Tibial nerve (tissue), 4 donors: ENCODE data around the gene AOPEP.

ENCODE experiments used
- EP300 ChIP-seq, 2 donors: sonication (generic); formaldehyde crosslinking; IDR thresholded peaks; one replicate each; pipeline ENCODE4 v1.6.1; 2017; ENCODE audit warnings: antibody characterized with exemption in 2 of 2, mild to moderate bottlenecking in 1 of 2
- TF ChIP-seq, protein P1 (sequence below), 5 experiments: fragments of 200-600 bp in 3 of 5; fragments of 450-650 bp in 2 of 5; sonication (generic) in 3 of 5; IDR thresholded peaks; one replicate each; pipeline ENCODE4 v1.5.1; 2016 to 2019; ENCODE audit warnings: antibody characterized with exemption in 5 of 5, mild to moderate bottlenecking in 3 of 5, moderate library complexity in 2 of 5

DNA sequence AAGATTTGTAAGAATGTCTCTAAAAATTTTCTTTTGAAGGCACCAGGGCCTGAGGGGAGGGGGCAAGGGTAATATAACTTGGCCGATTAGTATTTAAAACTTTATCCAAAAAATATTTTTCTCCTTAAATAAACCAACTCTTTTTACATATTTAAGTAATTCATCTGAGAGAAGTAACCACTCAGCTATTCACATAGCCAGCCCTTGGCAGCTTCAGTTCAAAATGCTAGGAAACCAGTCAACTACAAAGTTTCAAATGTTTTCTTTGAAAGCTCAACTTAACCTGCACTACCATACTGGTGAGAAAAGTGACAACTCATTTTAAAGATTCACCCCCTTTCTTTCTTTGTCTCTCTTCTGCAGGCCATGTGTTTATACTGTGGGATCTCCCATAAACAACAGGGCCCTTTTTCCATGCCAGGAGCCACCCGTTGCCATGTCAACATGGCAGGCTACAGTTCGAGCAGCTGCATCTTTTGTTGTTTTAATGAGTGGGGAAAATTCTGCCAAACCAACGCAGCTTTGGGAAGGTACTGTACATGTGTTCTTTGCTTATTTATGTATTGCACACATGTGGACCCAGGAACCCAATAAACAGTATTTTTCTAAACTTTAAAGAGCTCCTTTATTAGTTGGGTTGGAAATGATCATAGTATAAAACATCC is 46.3 kb downstream of the AOPEP start:
- TF ChIP-seq, protein P1, sequence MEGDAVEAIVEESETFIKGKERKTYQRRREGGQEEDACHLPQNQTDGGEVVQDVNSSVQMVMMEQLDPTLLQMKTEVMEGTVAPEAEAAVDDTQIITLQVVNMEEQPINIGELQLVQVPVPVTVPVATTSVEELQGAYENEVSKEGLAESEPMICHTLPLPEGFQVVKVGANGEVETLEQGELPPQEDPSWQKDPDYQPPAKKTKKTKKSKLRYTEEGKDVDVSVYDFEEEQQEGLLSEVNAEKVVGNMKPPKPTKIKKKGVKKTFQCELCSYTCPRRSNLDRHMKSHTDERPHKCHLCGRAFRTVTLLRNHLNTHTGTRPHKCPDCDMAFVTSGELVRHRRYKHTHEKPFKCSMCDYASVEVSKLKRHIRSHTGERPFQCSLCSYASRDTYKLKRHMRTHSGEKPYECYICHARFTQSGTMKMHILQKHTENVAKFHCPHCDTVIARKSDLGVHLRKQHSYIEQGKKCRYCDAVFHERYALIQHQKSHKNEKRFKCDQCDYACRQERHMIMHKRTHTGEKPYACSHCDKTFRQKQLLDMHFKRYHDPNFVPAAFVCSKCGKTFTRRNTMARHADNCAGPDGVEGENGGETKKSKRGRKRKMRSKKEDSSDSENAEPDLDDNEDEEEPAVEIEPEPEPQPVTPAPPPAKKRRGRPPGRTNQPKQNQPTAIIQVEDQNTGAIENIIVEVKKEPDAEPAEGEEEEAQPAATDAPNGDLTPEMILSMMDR (IDR thresholded peaks at IDR 0.05): no peak
- TF ChIP-seq EP300 (IDR thresholded peaks at IDR 0.05): no peak
